PC-3 (cell line): Measurements from ENCODE around the gene SMG6. TPM values are rescaled to one million over a fixed set of nuclear protein-coding genes. Genes with fewer than 3 reads are reported as not detected.

Experiments
- ATAC-seq: fragments of 200-7000 bp; cut with Tn5 transposase; 2 replicates; pipeline ENCODE4 v1.9.1; 2020; ENCODE audit warnings: mild to moderate bottlenecking, moderate library complexity
- BruUV-seq: library from RNA; stranded (reverse); fragments of 400-500 nt; replicated peaks from 2 replicates; lab custom pipeline; 2021; lab: Mats Ljungman, UMichigan
- CTCF ChIA-PET: fragments of 300-600 bp; sonication (Branson Sonifier 250); formaldehyde crosslinking; loops from one replicate; lab custom pipeline; 2022; ENCODE audit warnings: antibody characterized with exemption; lab: Charles Lee
- POLR2A ChIA-PET: fragments of 300-600 bp; sonication (Branson Sonifier 250); formaldehyde crosslinking; loops from one replicate; lab custom pipeline; 2022; ENCODE audit warnings: antibody characterized with exemption; ENCODE audit not compliant: unreplicated experiment; lab: Charles Lee
- DNase-seq: peaks from one replicate; pipeline ENCODE4 v3.0.0-alpha.2; 2015
- H2AFZ ChIP-seq: fragments of 300-600 bp; sonication (generic); 2 replicates; pipeline ENCODE4 v1.6.0; 2016; ENCODE audit warnings: antibody characterized with exemption, low read length
- H3F3A ChIP-seq: fragments of 300-600 bp; sonication (generic); one replicate; pipeline ENCODE4 v1.6.0; 2017; ENCODE audit warnings: antibody characterized with exemption, low read length, control low read depth, mild to moderate bottlenecking; ENCODE audit not compliant: unreplicated experiment
- H3K27ac ChIP-seq: fragments of 300-600 bp; sonication (generic); 2 replicates; pipeline ENCODE4 v1.5.1; 2016; ENCODE audit warnings: mild to moderate bottlenecking, low read length
- H3K27me3 ChIP-seq: fragments of 300-600 bp; sonication (generic); 2 replicates; pipeline ENCODE4 v1.6.1; 2016; ENCODE audit warnings: low read length, mixed read lengths
- H3K36me3 ChIP-seq: fragments of 300-600 bp; sonication (generic); 2 replicates; pipeline ENCODE4 v1.6.1; 2016; ENCODE audit warnings: low read depth, mixed run types, low read length, mixed read lengths
- H3K4me1 ChIP-seq: fragments of 300-600 bp; sonication (generic); 2 replicates; pipeline ENCODE4 v1.5.1; 2016; ENCODE audit warnings: low read length; ENCODE audit not compliant: insufficient read depth
- H3K4me2 ChIP-seq: fragments of 300-600 bp; sonication (generic); 2 replicates; pipeline ENCODE4 v1.6.0; 2016; ENCODE audit warnings: low read length
- H3K4me3 ChIP-seq: fragments of 300-600 bp; sonication (generic); 2 replicates; pipeline ENCODE4 v1.5.1; 2016; ENCODE audit warnings: mild to moderate bottlenecking, low read length, mixed read lengths
- H3K79me2 ChIP-seq: fragments of 300-600 bp; sonication (generic); 2 replicates; pipeline ENCODE4 v1.6.1; 2017; ENCODE audit warnings: low read length, mixed read lengths
- H3K9ac ChIP-seq: fragments of 300-600 bp; sonication (generic); 2 replicates; pipeline ENCODE4 v1.6.0; 2016; ENCODE audit warnings: mild to moderate bottlenecking, low read length
- H3K9me2 ChIP-seq: fragments of 300-600 bp; sonication (generic); replicated peaks from 2 replicates; pipeline ENCODE4 v1.6.1; 2016; ENCODE audit warnings: mixed run types, low read length, mixed read lengths
- H3K9me3 ChIP-seq: fragments of 300-600 bp; sonication (generic); 2 replicates; pipeline ENCODE4 v1.6.1; 2016; ENCODE audit warnings: low read length, mixed read lengths
- H4K20me1 ChIP-seq: fragments of 300-600 bp; sonication (generic); 2 replicates; pipeline ENCODE4 v1.6.1; 2016; ENCODE audit warnings: low read length, mixed read lengths
- CTCF ChIP-seq: fragments of 300-600 bp; sonication (generic); conservative IDR thresholded peaks from 2 replicates; pipeline ENCODE4 v1.5.1; 2017; ENCODE audit warnings: antibody characterized with exemption, low read depth, mild to moderate bottlenecking, low read length
- EZH2 ChIP-seq: fragments of 300-600 bp; sonication (generic); IDR thresholded peaks from one replicate; pipeline ENCODE4 v1.6.1; 2017; ENCODE audit warnings: antibody characterized with exemption, mild to moderate bottlenecking, low read length; ENCODE audit not compliant: unreplicated experiment
- EZH2phosphoT487 ChIP-seq: fragments of 300-600 bp; sonication (generic); IDR thresholded peaks from 2 replicates; pipeline ENCODE4 v1.6.1; 2018; ENCODE audit warnings: mild to moderate bottlenecking, antibody characterized with exemption, low read length, borderline replicate concordance
- intact Hi-C: fragments of 100-400 bp; cut with micrococcal nuclease; formaldehyde crosslinking; loops from 2 replicates; pipeline ENCODE4 v1.9.0; 2023
- total RNA-seq: library from RNA; depleted of rRNA; stranded (reverse); fragments of >200 nt; gene quantifications from 2 replicates; pipeline ENCODE4 v1.2.3, GENCODE V29; 2014

Gene SMG6
- total RNA-seq, 1 experiment from 2014 or later: 13.4 TPM

- H3F3A ChIP-seq: no peaks in the 10 kb centered on the region
- H3K27ac ChIP-seq: no peak overlapping the region
These were observed 195.4 kb downstream of the SMG6 start for GRCh38 chr17:2108170-2108569.

GRCh38 chr17:2107506-2107905 is 196.1 kb downstream of the SMG6 start:
- ATAC-seq (no peak), DNase-seq (no peak)
- Histone ChIP-seq H4K20me1 (no peaks in the 10 kb centered on the region), H3K36me3 (no peaks in the 10 kb centered on the region), H3K27me3 (no peaks in the 10 kb centered on the region), H3K4me2 (no peak overlapping the region), H3K9me3 (no peaks in the 10 kb centered on the region), H2AFZ (no peak overlapping the region), H3K4me3 (no peak overlapping the region), H3K4me1 (peaks cover 22% of the 10 kb centered on the region), H3F3A (no peaks in the 10 kb centered on the region), H3K9ac (no peak overlapping the region), H3K27ac (no peak overlapping the region), H3K9me2 (no peaks in the 10 kb centered on the region), H3K79me2 (no peaks in the 10 kb centered on the region)
- intact Hi-C loops: no loop called here
- BruUV-seq: no TSS peak
- ChIA-PET POLR2A (interaction anchor here (0.5 kb wide), 1 partner anchor 1548 kb away, joined by 7 read pairs; no protein-coding TSS in a partner anchor), CTCF (no interaction called here)
- TF ChIP-seq EZH2phosphoT487 (no peak), CTCF (no peak), EZH2 (no peak)

More at GRCh38 chr17:2108170-2108569, 195.4 kb downstream of the SMG6 start:
- H3K4me3 ChIP-seq: no peak overlapping the region
- no peaks in the 10 kb centered on the region for H3K79me2 ChIP-seq
- no TSS peak for BruUV-seq
- TF ChIP-seq CTCF (no peak), EZH2 (no peak), EZH2phosphoT487 (no peak)
- no peaks in the 10 kb centered on the region for H3K27me3 ChIP-seq
- DNase-seq (no peak), ATAC-seq (no peak)
- ChIA-PET POLR2A (no interaction called here), CTCF (no interaction called here)
- H3K36me3 ChIP-seq: no peaks in the 10 kb centered on the region
- no peak overlapping the region for H3K9ac ChIP-seq
- H3K9me2 ChIP-seq: no peaks in the 10 kb centered on the region
- no peaks in the 10 kb centered on the region for H3K9me3 ChIP-seq
- intact Hi-C loops: no loop called here
- H4K20me1 ChIP-seq: no peaks in the 10 kb centered on the region
- H2AFZ ChIP-seq: no peak overlapping the region
- no peak overlapping the region for H3K4me2 ChIP-seq
- H3K4me1 ChIP-seq: peaks cover 17% of the 10 kb centered on the region

- peaks cover 23% of the 10 kb centered on the region for H3K4me1 ChIP-seq
- no peaks in the 10 kb centered on the region for H4K20me1 ChIP-seq
- ATAC-seq (no peak), DNase-seq (no peak)
- intact Hi-C loops: no loop called here
- H3K9ac ChIP-seq: no peak overlapping the region
- ChIA-PET POLR2A (no interaction called here), CTCF (no interaction called here)
- TF ChIP-seq CTCF (no peak), EZH2phosphoT487 (no peak), EZH2 (no peak)
- no peaks in the 10 kb centered on the region for H3K27me3 ChIP-seq
- H2AFZ ChIP-seq: no peak overlapping the region
- no peak overlapping the region for H3K27ac ChIP-seq
- no peaks in the 10 kb centered on the region for H3K9me2 ChIP-seq
- no peak overlapping the region for H3K4me2 ChIP-seq
- no peaks in the 10 kb centered on the region for H3K36me3 ChIP-seq
- H3F3A ChIP-seq: no peaks in the 10 kb centered on the region
- BruUV-seq: no TSS peak
- H3K79me2 ChIP-seq: no peaks in the 10 kb centered on the region
- no peaks in the 10 kb centered on the region for H3K9me3 ChIP-seq
- H3K4me3 ChIP-seq: no peak overlapping the region
These were observed 196.5 kb downstream of the SMG6 start for GRCh38 chr17:2107050-2107449.
